B cell (primary cell): Measurements from ENCODE around the gene TMEM191B. TPM values are rescaled to one million over a fixed set of nuclear protein-coding genes. Genes with fewer than 3 reads are reported as not detected.
"Not testable (repeated sequence)": the region's sequence is repeated elsewhere in the genome, so short reads cannot be mapped to it uniquely, and the experiment has no call there.

ENCODE experiments used
- ATAC-seq: fragments of 200-7000 bp; cut with Tn5 transposase; one replicate; pipeline ENCODE4 v1.10.0; 2021; ENCODE audit warnings: low read depth, mild to moderate bottlenecking, moderate number of reproducible peaks, moderate library complexity
- CTCF ChIA-PET: fragments of 350-600 bp; sonication (Branson Sonifier 250); formaldehyde crosslinking; loops from one replicate; lab custom pipeline; 2021; ENCODE audit warnings: antibody characterized with exemption, inconsistent platforms; lab: Charles Lee
- POLR2A ChIA-PET: fragments of 350-600 bp; sonication (Branson Sonifier 250); formaldehyde crosslinking; loops from one replicate; lab custom pipeline; 2021; ENCODE audit warnings: antibody characterized with exemption; lab: Charles Lee
- DNase-seq: peaks from one replicate; pipeline ENCODE4 v3.0.0; 2013
- H2AFZ ChIP-seq: 2 replicates; pipeline ENCODE4 v1.6.1; 2012; ENCODE audit warnings: mild to moderate bottlenecking, low read depth, low read length; ENCODE audit not compliant: insufficient read depth, poor library complexity, severe bottlenecking
- H3K27ac ChIP-seq, 2 donors: 1 replicate in 1 of 2; 2 replicates in 1 of 2; pipeline ENCODE4 v1.5.1; 2012 to 2013; ENCODE audit warnings: low read length in 2 of 2, mild to moderate bottlenecking in 2 of 2, moderate library complexity in 1 of 2
- H3K27me3 ChIP-seq, 4 experiments: fragments of 200-600 bp in 1 of 4; sonication (generic) in 1 of 4; replicated peaks in 1 of 4; 1 replicate in 2 of 4; 2 replicates in 2 of 4; pipeline versions ENCODE4 v1.6.1 to v1.7.0; 2013 to 2016; ENCODE audit warnings: low read length in 3 of 4, mild to moderate bottlenecking in 2 of 4, mixed read lengths in 1 of 4, moderate library complexity in 1 of 4; ENCODE audit not compliant: insufficient read depth in 4 of 4, control insufficient read depth in 3 of 4; ENCODE audit errors: control extremely low read depth in 1 of 4
- H3K36me3 ChIP-seq, 2 experiments: replicated peaks in 1 of 2; 1 replicate in 1 of 2; 2 replicates in 1 of 2; pipeline versions ENCODE4 v1.6.1 to v1.7.1; 2013; ENCODE audit warnings: low read length in 1 of 2; ENCODE audit not compliant: insufficient read depth in 2 of 2, control insufficient read depth in 1 of 2; ENCODE audit errors: control extremely low read depth in 1 of 2, extremely low read depth in 1 of 2
- H3K4me1 ChIP-seq, 2 donors: fragments of 200-600 bp in 1 of 2; sonication (generic) in 1 of 2; 1 replicate in 1 of 2; 2 replicates in 1 of 2; pipeline versions ENCODE4 v1.5.1 to v1.6.1; 2013 to 2017; ENCODE audit warnings: low read length in 2 of 2; ENCODE audit not compliant: control insufficient read depth in 2 of 2, insufficient read depth in 2 of 2
- H3K4me2 ChIP-seq: replicated peaks from 2 replicates; pipeline ENCODE3; 2012; ENCODE audit warnings: mild to moderate bottlenecking, low read depth, low read length; ENCODE audit not compliant: poor library complexity, severe bottlenecking
- H3K4me3 ChIP-seq, 5 experiments: fragments of 200-600 bp in 1 of 5; sonication (generic) in 1 of 5; 1 replicate in 3 of 5; 2 replicates in 2 of 5; pipeline versions ENCODE4 v1.5.1 to v1.7.0; 2011 to 2016; ENCODE audit warnings: low read length in 4 of 5, mild to moderate bottlenecking in 4 of 5, low read depth in 2 of 5, control low read depth in 1 of 5, moderate library complexity in 1 of 5; ENCODE audit not compliant: insufficient read depth in 1 of 5; ENCODE audit errors: control extremely low read depth in 1 of 5, extremely low read depth in 1 of 5
- H3K79me2 ChIP-seq: fragments of 200-600 bp; sonication (generic); one replicate; pipeline ENCODE4 v1.6.0; 2016; ENCODE audit warnings: low read length; ENCODE audit not compliant: control insufficient read depth, insufficient read depth
- H3K9ac ChIP-seq: fragments of 200-600 bp; sonication (generic); 2 replicates; pipeline ENCODE4 v1.6.1; 2017; ENCODE audit warnings: mild to moderate bottlenecking, low read length, moderate library complexity
- H3K9me3 ChIP-seq, 3 donors: one replicate each; pipeline versions ENCODE4 v1.6.1 to v1.7.1; 2013; ENCODE audit warnings: low read length in 2 of 3; ENCODE audit not compliant: control insufficient read depth in 2 of 3, insufficient read depth in 1 of 3; ENCODE audit errors: control extremely low read depth in 1 of 3
- H4K20me1 ChIP-seq: 2 replicates; pipeline ENCODE4 v1.6.0; 2012; ENCODE audit warnings: mild to moderate bottlenecking, low read length; ENCODE audit not compliant: insufficient read depth, control insufficient read depth, poor library complexity, severe bottlenecking
- H3K27ac Mint-ChIP-seq: one replicate; pipeline ENCODE4 v1.8.0; 2021; ENCODE audit warnings: mixed read lengths
- H3K27me3 Mint-ChIP-seq: one replicate; pipeline ENCODE4 v1.8.0; 2021; ENCODE audit warnings: mixed read lengths
- H3K4me1 Mint-ChIP-seq: one replicate; pipeline ENCODE4 v1.8.0; 2021; ENCODE audit warnings: mixed read lengths
- H3K4me3 Mint-ChIP-seq: one replicate; pipeline ENCODE4 v1.8.0; 2021; ENCODE audit warnings: mixed read lengths
- H3K9me3 Mint-ChIP-seq: one replicate; pipeline ENCODE4 v1.8.0; 2022; ENCODE audit warnings: mixed read lengths; ENCODE audit not compliant: insufficient read depth
- WGBS: methylation state at CpG from one replicate; pipeline ENCODE4 v1.1.5; 2013; ENCODE audit warnings: missing lambda C conversion rate; ENCODE audit not compliant: insufficient coverage; 5-methylcytosine and 5-hydroxymethylcytosine counted together
- intact Hi-C: fragments of 100-400 bp; cut with micrococcal nuclease; formaldehyde crosslinking; loops from one replicate; pipeline ENCODE4 v1.10.0; 2022
- polyA plus RNA-seq: library from polyadenylated mRNA; depleted of rRNA; stranded (reverse); fragments of >200 nt; gene quantifications from 2 replicates; pipeline ENCODE4 v1.2.3, GENCODE V29; 2012
- total RNA-seq, 2 donors: library from RNA; stranded (reverse); fragments of 120-200 nt in 1 of 2; gene quantifications; 1 replicate in 1 of 2; 2 replicates in 1 of 2; pipeline versions ENCODE4 v1.2.3 to v1.2.4, GENCODE V29; 2013 to 2022

The TMEM191B gene
- total and polyA plus RNA-seq, 2 donors (not counting 1 experiment from before 2014, with no cell fraction given), result 6.1 to 8.3 TPM

GRCh38 chr22:18551046-18551445, 23.4 kb downstream of the TMEM191B start:
- not testable (repeated sequence) for H3K9me3 Mint-ChIP-seq

DNA sequence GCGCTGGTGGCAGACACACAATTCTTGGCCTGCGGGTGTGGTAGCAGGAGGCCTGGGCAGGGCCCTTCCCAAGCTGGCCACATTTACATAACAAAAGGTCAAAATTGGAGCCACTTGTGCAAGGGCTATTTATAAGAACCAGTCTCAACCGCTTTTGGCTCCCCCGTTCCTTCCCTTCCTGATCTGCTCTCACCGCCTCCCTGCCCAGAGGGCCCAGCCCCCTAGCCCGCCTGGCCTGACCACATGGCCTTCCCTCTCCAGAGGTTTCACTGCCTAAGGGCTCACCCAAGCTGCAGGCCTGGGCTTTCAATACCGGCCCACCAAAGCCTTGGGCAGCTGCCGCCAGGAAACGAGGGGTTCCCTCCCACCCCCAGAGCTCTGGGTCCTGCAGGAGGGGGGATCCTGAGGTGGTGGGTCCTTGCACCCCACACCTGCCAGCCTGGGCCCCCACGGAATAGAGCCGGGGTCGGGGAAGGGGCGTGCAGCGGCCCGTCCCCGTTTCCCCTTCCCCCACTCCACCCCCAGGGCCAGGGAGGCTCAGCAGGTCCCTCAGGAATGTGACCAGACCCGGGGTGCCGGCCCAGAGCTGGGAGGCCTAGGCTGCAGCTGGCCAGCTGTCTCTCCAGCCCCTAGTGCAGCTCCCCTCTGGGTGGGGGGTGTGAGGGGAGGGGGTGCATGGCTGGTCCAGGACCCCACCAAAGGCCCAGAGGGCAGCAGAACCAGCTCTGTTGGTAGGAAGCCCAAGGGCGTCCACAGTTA, 25.4 kb downstream of the TMEM191B start:
- H3K27ac Mint-ChIP-seq, H3K4me3 ChIP-seq, intact Hi-C loops, H3K4me1 Mint-ChIP-seq, H3K27me3 ChIP-seq, H3K36me3 ChIP-seq, H3K79me2 ChIP-seq, H3K9me3 ChIP-seq, H3K27me3 Mint-ChIP-seq, POLR2A ChIA-PET, ATAC-seq, H3K9ac ChIP-seq, H2AFZ ChIP-seq, CTCF ChIA-PET, H3K4me1 ChIP-seq, H3K4me2 ChIP-seq, H3K9me3 Mint-ChIP-seq, H3K4me3 Mint-ChIP-seq, H4K20me1 ChIP-seq, DNase-seq, H3K27ac ChIP-seq: not testable (repeated sequence)
- no CpG with 5 or more reads among the region's 19 CpGs for WGBS

More at GRCh38 chr22:18551046-18551445, 23.4 kb downstream of the TMEM191B start:
- no CpG with 5 or more reads among the region's 7 CpGs for WGBS
- POLR2A ChIA-PET, H3K36me3 ChIP-seq, H3K27me3 Mint-ChIP-seq, H3K27ac ChIP-seq, H3K4me3 ChIP-seq, H3K4me1 Mint-ChIP-seq, H4K20me1 ChIP-seq, H3K4me3 Mint-ChIP-seq, H3K79me2 ChIP-seq, H3K9ac ChIP-seq, H3K27ac Mint-ChIP-seq, H3K27me3 ChIP-seq, ATAC-seq, H3K4me1 ChIP-seq, DNase-seq, intact Hi-C loops, CTCF ChIA-PET, H3K9me3 ChIP-seq, H2AFZ ChIP-seq, H3K4me2 ChIP-seq: not testable (repeated sequence)

- POLR2A ChIA-PET, H3K27ac Mint-ChIP-seq, H3K9me3 ChIP-seq, ATAC-seq, H3K27ac ChIP-seq, H3K79me2 ChIP-seq, H2AFZ ChIP-seq, H3K27me3 Mint-ChIP-seq, H3K9me3 Mint-ChIP-seq, intact Hi-C loops, DNase-seq, H3K4me2 ChIP-seq, CTCF ChIA-PET, H3K9ac ChIP-seq, H3K4me1 Mint-ChIP-seq, H3K4me1 ChIP-seq, H4K20me1 ChIP-seq, H3K27me3 ChIP-seq, H3K36me3 ChIP-seq, H3K4me3 ChIP-seq, H3K4me3 Mint-ChIP-seq: not testable (repeated sequence)
- no CpG with 5 or more reads among the region's 22 CpGs for WGBS
Measured at GRCh38 chr22:18554280-18555256, 27.0 kb downstream of the TMEM191B start.
